Measurements from ENCODE around the gene FHDC1. TPM values are rescaled to one million over a fixed set of nuclear protein-coding genes. Genes with fewer than 3 reads are reported as not detected.

FHDC1 gene
- total RNA-seq, 4 donors from 2014 or later: 0.29 to 0.52 (median 0.45) TPM

DNA sequence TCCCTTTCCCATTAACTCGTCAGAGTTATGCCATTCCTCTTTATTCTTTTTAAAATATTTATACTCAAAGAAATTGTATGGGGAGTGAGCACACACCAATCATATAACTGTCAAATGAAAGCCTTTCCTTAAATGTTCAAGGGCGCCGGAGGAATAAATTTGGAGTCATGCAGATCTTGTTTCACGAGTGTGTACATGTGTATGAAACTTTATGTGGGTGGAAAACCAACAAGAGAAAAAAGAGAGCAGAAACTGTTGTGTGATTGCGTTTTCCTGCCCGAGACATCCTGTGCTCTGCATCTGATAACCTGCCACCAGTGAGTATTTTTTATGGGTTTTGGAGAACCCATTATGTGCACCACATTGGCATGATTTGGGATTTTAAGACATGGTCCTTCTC, 88.3 kb downstream of the FHDC1 start:
- no peak for DNase-seq
- intact Hi-C loops (cut with DNase I; ENCODE audit: low total_unique reads): no loop called here
- no peaks in the 10 kb centered on the region for H3K36me3 ChIP-seq
- no peak for ATAC-seq
- H3K4me3 ChIP-seq: no peak overlapping the region
- no peaks in the 10 kb centered on the region for H3K9me3 ChIP-seq
- peaks cover 0 to 4% (median 0%) of the 10 kb centered on the region in 3 donors for H3K27me3 ChIP-seq
- TF ChIP-seq, protein P1, sequence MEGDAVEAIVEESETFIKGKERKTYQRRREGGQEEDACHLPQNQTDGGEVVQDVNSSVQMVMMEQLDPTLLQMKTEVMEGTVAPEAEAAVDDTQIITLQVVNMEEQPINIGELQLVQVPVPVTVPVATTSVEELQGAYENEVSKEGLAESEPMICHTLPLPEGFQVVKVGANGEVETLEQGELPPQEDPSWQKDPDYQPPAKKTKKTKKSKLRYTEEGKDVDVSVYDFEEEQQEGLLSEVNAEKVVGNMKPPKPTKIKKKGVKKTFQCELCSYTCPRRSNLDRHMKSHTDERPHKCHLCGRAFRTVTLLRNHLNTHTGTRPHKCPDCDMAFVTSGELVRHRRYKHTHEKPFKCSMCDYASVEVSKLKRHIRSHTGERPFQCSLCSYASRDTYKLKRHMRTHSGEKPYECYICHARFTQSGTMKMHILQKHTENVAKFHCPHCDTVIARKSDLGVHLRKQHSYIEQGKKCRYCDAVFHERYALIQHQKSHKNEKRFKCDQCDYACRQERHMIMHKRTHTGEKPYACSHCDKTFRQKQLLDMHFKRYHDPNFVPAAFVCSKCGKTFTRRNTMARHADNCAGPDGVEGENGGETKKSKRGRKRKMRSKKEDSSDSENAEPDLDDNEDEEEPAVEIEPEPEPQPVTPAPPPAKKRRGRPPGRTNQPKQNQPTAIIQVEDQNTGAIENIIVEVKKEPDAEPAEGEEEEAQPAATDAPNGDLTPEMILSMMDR (IDR thresholded peaks at IDR 0.05 in 4 of 5, conservative IDR thresholded peaks at IDR 0.05 in 1 of 5): no peak
- TF ChIP-seq POLR2A (IDR thresholded peaks at IDR 0.05): no peak
- H3K4me1 ChIP-seq: no peaks in the 10 kb centered on the region
- in situ Hi-C loops (cut with MboI; ENCODE audit: low sequenced_read_pairs in 4 of 4): no loop called here
- no peak overlapping the region for H3K27ac ChIP-seq

DNA sequence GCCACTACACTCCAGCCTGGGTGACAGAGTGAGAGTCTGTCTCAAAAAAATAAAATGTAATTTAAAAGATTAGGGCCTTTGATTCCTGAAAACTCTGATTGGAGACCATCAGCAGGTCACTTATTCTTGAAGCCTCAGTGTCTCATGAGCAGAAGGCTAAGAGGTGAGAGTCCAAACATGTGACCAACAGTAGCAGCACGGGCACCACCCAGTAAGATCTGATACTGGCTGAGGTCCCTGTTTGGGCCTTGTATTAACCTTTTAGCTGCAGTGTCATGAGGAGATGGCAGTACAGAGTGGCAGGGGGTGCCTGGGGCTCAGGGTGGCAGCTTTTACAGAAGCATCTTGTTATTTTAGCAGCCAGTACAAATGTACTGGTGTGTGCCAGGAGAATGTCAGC, 89.3 kb downstream of the FHDC1 start:
- no peak for ATAC-seq
- in situ Hi-C loops (cut with MboI; ENCODE audit: low sequenced_read_pairs in 4 of 4) (no loop called here), intact Hi-C loops (cut with DNase I; ENCODE audit: low total_unique reads) (no loop called here)
- H3K4me3 ChIP-seq: no peak overlapping the region
- no peaks in the 10 kb centered on the region for H3K36me3 ChIP-seq
- H3K27me3 ChIP-seq: peaks cover 0 to 4% (median 0%) of the 10 kb centered on the region in 3 donors
- TF ChIP-seq, protein P1 (IDR thresholded peaks at IDR 0.05 in 4 of 5, conservative IDR thresholded peaks at IDR 0.05 in 1 of 5): no peak
- TF ChIP-seq POLR2A (IDR thresholded peaks at IDR 0.05): no peak
- H3K9me3 ChIP-seq: no peaks in the 10 kb centered on the region
- no peak for DNase-seq
- H3K27ac ChIP-seq: no peak overlapping the region
- H3K4me1 ChIP-seq: no peaks in the 10 kb centered on the region

DNA sequence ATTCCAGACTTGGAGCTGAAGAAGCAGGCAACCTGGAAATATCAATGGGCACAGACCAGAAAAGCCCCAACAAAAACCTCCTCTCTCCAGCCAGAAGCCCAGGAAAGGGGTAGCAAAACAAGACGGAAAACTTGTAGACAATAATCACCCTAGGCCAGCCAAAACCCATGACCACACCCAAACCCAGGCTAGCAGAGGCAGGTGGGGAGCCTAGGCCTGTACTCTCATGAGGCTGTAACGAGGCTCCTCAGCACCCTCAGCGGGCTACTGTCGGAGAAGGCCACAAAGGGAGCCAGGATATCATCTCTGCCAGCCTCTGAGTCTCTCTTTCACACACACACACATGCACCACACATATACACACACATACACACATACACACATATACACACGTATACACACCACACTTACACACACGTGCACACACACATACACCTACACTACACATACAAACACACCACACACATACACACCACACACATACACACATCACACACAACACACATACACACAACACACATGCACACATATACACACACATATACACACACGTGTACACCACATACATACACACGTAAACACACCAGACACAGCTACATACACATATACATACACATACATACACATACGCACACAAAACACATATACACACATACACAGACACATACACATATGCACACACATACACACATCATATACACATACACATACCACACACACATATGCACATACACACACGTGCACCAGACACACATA, 90.6 kb downstream of the FHDC1 start:
- ATAC-seq: no peak
- intact Hi-C loops (cut with DNase I; ENCODE audit: low total_unique reads) (no loop called here), in situ Hi-C loops (cut with MboI; ENCODE audit: low sequenced_read_pairs in 4 of 4) (no loop called here)
- Histone ChIP-seq H3K27ac (no peak overlapping the region), H3K4me1 (no peaks in the 10 kb centered on the region), H3K4me3 (no peak overlapping the region), H3K9me3 (no peaks in the 10 kb centered on the region), H3K36me3 (no peaks in the 10 kb centered on the region), H3K27me3 (peaks cover 0 to under 1% (median 0%) of the 10 kb centered on the region in 3 donors)
- no peak for DNase-seq
- TF ChIP-seq, protein P1 (IDR thresholded peaks at IDR 0.05 in 4 of 5, conservative IDR thresholded peaks at IDR 0.05 in 1 of 5): no peak
- TF ChIP-seq POLR2A (IDR thresholded peaks at IDR 0.05): no peak

DNA sequence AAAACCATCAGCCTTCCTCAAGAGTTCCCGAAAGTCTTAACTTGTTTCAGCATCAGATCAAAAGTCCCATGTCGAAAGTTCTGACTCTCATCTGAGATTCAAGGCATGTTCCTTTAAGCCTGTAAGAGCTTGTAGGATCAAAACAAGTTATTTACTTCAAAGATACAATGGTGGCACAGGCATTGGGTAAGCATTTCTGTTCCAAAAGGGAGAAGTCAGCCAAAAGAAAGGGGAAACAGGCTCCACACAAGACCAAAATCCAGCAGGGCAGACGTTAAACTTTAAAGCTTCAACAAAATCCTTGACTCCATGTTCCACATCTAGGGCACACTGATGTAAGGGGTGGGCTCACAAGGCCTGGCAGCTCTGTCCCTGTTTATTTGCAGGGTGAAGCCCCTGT, 91.7 kb downstream of the FHDC1 start:
- H3K9me3 ChIP-seq: no peaks in the 10 kb centered on the region
- ATAC-seq: no peak
- no peaks in the 10 kb centered on the region for H3K27me3 ChIP-seq
- no peak overlapping the region for H3K27ac ChIP-seq
- in situ Hi-C loops (cut with MboI; ENCODE audit: low sequenced_read_pairs in 4 of 4) (no loop called here), intact Hi-C loops (cut with DNase I; ENCODE audit: low total_unique reads) (no loop called here)
- H3K4me3 ChIP-seq: no peak overlapping the region
- H3K4me1 ChIP-seq: no peaks in the 10 kb centered on the region
- no peaks in the 10 kb centered on the region for H3K36me3 ChIP-seq
- TF ChIP-seq, protein P1 (IDR thresholded peaks at IDR 0.05 in 4 of 5, conservative IDR thresholded peaks at IDR 0.05 in 1 of 5): no peak
- no peak for TF ChIP-seq POLR2A (IDR thresholded peaks at IDR 0.05)
- DNase-seq: no peak

All from gastrocnemius medialis (tissue), 4 donors.